ENCODE measurements around the gene ARPC2. TPM values are rescaled to one million over a fixed set of nuclear protein-coding genes. Genes with fewer than 3 reads are reported as not detected.
A peak's percentile ranks its signal among the peaks of the same experiment; 100 is the strongest.

Gene ARPC2
- total and polyA plus RNA-seq, 8 donors: 229 to 452 (median 256) TPM

DNA sequence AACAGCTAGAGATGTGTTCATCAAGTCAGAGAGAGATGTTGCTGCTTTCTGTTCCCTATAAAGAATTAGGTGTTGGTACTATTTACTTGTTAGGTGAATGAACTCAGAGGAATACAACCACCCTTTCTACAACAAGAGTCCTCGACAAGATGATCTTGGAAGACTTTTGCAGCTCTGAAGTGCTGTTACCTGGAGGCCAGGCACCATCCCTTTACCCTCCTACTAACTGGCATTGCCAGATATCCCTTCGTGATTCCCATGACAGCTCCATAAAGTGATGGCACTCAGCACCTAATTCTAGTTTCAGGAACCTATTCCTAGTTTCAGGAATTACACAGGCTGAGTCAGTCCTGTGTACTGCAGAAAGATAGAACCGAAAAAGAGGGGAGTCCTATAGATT, 9.9 kb downstream of the ARPC2 start:
- ATAC-seq (no peak), DNase-seq (no peak)
- peaks cover 0 to 84% of the 10 kb centered on the region in 2 donors for H3K36me3 ChIP-seq
- H3K27ac ChIP-seq: peak overlapping the region in 1 of 2 donors; percentile 16
- no peaks in the 10 kb centered on the region for H3K27me3 ChIP-seq
- no peak overlapping the region for H3K4me3 ChIP-seq
- no peaks in the 10 kb centered on the region for H3K9me3 ChIP-seq
- TF ChIP-seq, protein P1, sequence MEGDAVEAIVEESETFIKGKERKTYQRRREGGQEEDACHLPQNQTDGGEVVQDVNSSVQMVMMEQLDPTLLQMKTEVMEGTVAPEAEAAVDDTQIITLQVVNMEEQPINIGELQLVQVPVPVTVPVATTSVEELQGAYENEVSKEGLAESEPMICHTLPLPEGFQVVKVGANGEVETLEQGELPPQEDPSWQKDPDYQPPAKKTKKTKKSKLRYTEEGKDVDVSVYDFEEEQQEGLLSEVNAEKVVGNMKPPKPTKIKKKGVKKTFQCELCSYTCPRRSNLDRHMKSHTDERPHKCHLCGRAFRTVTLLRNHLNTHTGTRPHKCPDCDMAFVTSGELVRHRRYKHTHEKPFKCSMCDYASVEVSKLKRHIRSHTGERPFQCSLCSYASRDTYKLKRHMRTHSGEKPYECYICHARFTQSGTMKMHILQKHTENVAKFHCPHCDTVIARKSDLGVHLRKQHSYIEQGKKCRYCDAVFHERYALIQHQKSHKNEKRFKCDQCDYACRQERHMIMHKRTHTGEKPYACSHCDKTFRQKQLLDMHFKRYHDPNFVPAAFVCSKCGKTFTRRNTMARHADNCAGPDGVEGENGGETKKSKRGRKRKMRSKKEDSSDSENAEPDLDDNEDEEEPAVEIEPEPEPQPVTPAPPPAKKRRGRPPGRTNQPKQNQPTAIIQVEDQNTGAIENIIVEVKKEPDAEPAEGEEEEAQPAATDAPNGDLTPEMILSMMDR (IDR thresholded peaks at IDR 0.05): no peak
- intact Hi-C loops (cut with DNase I): no loop called here
- peaks cover 40 to 100% of the 10 kb centered on the region in 2 donors for H3K4me1 ChIP-seq

DNA sequence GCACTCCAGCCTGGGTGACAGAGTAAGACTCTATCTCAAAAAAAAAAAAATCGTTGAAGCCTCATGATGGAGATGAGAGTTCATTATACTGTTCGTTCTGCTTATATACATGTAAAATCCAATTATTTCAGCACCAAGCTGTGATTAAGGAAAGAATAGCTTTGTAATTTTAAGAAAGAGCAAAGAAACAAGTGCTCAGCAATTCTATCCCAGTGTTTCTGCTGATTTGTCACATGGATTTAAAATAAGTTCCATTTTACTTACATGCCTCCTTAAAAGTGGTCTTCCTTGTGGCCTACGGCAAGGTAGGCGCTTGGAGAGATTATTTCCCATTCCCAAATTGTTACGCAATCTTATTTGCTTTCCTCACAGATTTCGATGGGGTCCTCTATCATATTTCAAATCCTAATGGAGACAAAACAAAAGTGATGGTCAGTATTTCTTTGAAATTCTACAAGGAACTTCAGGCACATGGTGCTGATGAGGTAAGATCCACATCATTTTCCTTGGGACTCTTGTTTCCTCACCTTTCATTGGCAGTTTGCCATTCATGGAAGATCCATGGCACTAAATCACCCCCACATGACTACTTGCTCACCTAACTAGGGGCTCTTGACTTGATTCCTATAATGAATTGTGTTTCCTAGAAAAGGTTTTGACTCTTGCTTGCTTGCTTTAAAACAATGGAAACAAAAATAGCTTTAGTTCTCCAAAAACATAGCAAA, 11.5 kb downstream of the ARPC2 start:
- Histone ChIP-seq H3K4me3 (peak overlapping the region in 1 of 2 donors; percentile 1), H3K27ac (peak overlapping the region; percentile 68 to 84), H3K4me1 (peaks cover 27 to 92% of the 10 kb centered on the region in 2 donors), H3K27me3 (no peaks in the 10 kb centered on the region), H3K36me3 (peaks cover 0 to 97% of the 10 kb centered on the region in 2 donors), H3K9me3 (no peaks in the 10 kb centered on the region)
- intact Hi-C loops (cut with DNase I): no loop called here
- DNase-seq: no peak
- TF ChIP-seq, protein P1 (IDR thresholded peaks at IDR 0.05): no peak
- no peak for ATAC-seq

DNA sequence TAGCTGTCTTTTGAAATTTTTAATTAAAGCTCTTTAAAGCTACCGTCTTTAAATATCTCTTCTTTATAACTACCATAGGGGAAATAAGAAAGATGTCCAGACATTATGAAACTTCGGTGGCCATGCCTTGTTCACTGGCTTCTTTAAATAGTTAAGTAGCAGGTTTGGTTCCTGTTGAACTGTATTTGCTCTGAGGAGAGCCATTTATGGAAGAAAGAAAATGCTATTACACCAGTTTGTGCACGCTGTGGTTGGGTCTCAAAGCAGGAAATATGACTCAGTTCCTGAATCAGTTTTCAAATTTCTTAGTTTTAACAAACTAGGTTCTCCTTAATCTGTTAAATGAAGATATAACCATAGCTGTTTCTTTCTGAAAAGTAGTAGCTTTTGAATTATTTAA, 12.2 kb downstream of the ARPC2 start:
- peak overlapping the region; percentile 68 to 84 for H3K27ac ChIP-seq
- peaks cover 27 to 86% of the 10 kb centered on the region in 2 donors for H3K4me1 ChIP-seq
- H3K4me3 ChIP-seq: peak overlapping the region in 1 of 2 donors; percentile 1
- TF ChIP-seq, protein P1 (IDR thresholded peaks at IDR 0.05): no peak
- H3K9me3 ChIP-seq: no peaks in the 10 kb centered on the region
- intact Hi-C loops (cut with DNase I): no loop called here
- DNase-seq: no peak
- ATAC-seq: peak; percentile 89
- H3K36me3 ChIP-seq: peaks cover 0 to 97% of the 10 kb centered on the region in 2 donors
- H3K27me3 ChIP-seq: no peaks in the 10 kb centered on the region

DNA sequence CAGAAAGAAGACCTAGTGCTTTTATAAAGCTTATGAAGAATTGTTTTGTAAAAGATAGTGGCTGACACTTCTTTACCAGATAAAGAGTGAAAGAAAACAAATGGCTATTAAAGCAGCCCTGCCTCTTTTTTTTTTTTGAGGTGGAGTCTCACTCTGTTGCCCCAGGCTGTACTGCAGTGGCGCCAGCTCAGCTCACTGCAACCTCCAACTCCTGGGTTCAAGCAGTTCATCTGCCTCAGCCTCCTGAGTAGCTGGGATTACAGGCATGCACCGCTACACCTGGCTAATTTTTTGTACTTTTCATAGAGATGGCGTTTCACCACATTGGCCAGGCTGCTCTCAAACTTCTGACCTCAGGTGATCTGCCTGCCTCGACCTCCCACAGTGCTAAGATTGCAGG, 12.9 kb downstream of the ARPC2 start:
- H3K9me3 ChIP-seq: no peaks in the 10 kb centered on the region
- peak overlapping the region; percentile 68 to 84 for H3K27ac ChIP-seq
- DNase-seq (no peak), ATAC-seq (peak; percentile 11)
- intact Hi-C loops (cut with DNase I): no loop called here
- peaks cover 0 to 97% of the 10 kb centered on the region in 2 donors for H3K36me3 ChIP-seq
- TF ChIP-seq, protein P1 (IDR thresholded peaks at IDR 0.05): no peak
- peaks cover 27 to 83% of the 10 kb centered on the region in 2 donors for H3K4me1 ChIP-seq
- no peaks in the 10 kb centered on the region for H3K27me3 ChIP-seq
- H3K4me3 ChIP-seq: peak overlapping the region in 1 of 2 donors; percentile 1

DNA sequence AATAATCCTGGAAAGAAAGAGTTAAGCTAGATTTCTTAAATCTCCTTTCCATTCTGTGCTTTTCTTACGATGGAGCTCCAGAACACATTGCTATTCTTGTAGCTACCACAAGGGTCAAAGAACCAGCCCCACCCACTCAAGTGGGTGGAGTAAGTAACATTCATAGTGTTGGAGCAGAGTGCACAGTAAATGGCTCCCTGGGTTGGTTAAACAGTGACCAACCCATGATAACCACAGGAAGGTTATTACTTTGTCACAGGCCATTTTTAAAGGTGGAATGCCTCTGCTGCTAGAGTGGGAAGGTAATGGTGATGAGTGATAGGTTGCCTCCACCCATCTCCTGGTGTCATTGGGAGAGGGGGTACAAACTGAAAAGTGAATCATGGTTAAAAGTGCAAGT, 13.9 kb downstream of the ARPC2 start:
- Histone ChIP-seq H3K27me3 (no peaks in the 10 kb centered on the region), H3K36me3 (peaks cover 0 to 97% of the 10 kb centered on the region in 2 donors), H3K4me3 (no peak overlapping the region), H3K27ac (peak overlapping the region; percentile 68 to 84), H3K4me1 (peaks cover 27 to 78% of the 10 kb centered on the region in 2 donors), H3K9me3 (no peaks in the 10 kb centered on the region)
- intact Hi-C loops (cut with DNase I): no loop called here
- ATAC-seq (peak; percentile 23), DNase-seq (no peak)
- TF ChIP-seq, protein P1 (IDR thresholded peaks at IDR 0.05): peak; percentile 19 to 32
